ENCODE measurements around the gene SUSD6. TPM values are rescaled to one million over a fixed set of nuclear protein-coding genes. Genes with fewer than 3 reads are reported as not detected.
"Not testable (repeated sequence)": the region's sequence is repeated elsewhere in the genome, so short reads cannot be mapped to it uniquely, and the experiment has no call there.

Gene SUSD6
- polyA plus RNA-seq, 12 donors, result 14.8 to 28.0 (median 18.7) TPM; not detected in 1

GRCh38 chr14:69711477-69711876 lies 100.1 kb downstream of the SUSD6 start:
- DNase-seq, result no peak

GRCh38 chr14:69711881-69712560 lies 100.6 kb downstream of the SUSD6 start:
- no peak for DNase-seq

- DNase-seq, result no peak
Observed at GRCh38 chr14:69712599-69713088, 101.2 kb downstream of the SUSD6 start.

- no peak for DNase-seq
Observed at GRCh38 chr14:69713209-69713781, 101.9 kb downstream of the SUSD6 start.

GRCh38 chr14:69713993-69714679 lies 102.7 kb downstream of the SUSD6 start:
- no peak for DNase-seq

- peak; percentile 86 for DNase-seq
Observed at GRCh38 chr14:69715725-69716477, 104.5 kb downstream of the SUSD6 start.

GRCh38 chr14:69716478-69717187 lies 105.2 kb downstream of the SUSD6 start:
- DNase-seq, result no peak

GRCh38 chr14:69718614-69719013 lies 107.2 kb downstream of the SUSD6 start:
- DNase-seq, result not testable (repeated sequence)

- DNase-seq, result no peak
Observed at GRCh38 chr14:69719501-69719951, 108.1 kb downstream of the SUSD6 start.

- DNase-seq, result no peak
Observed at GRCh38 chr14:69720912-69721311, 109.5 kb downstream of the SUSD6 start.

GRCh38 chr14:69726761-69727511 lies 115.5 kb downstream of the SUSD6 start:
- DNase-seq, result peak; percentile 85

GRCh38 chr14:69727860-69728259 lies 116.5 kb downstream of the SUSD6 start:
- DNase-seq, result no peak

GRCh38 chr14:69731919-69732598 lies 120.7 kb downstream of the SUSD6 start:
- DNase-seq, result not testable (repeated sequence)

- not testable (repeated sequence) for DNase-seq
Observed at GRCh38 chr14:69736405-69736804, 125.0 kb downstream of the SUSD6 start.

- no peak for DNase-seq
Observed at GRCh38 chr14:69741055-69741454, 129.7 kb downstream of the SUSD6 start.

GRCh38 chr14:69749956-69750355 lies 138.6 kb downstream of the SUSD6 start:
- no peak for DNase-seq

GRCh38 chr14:69750495-69750894 lies 139.1 kb downstream of the SUSD6 start:
- DNase-seq, result no peak

GRCh38 chr14:69752773-69753172 lies 141.4 kb downstream of the SUSD6 start:
- no peak for DNase-seq

- no peak for DNase-seq
Observed at GRCh38 chr14:69753860-69754259, 142.5 kb downstream of the SUSD6 start.

GRCh38 chr14:69754487-69754886 lies 143.1 kb downstream of the SUSD6 start:
- no peak for DNase-seq

Data from muscle of arm (tissue), 12 donors.